ENCODE measurements around the gene TM4SF4.

- no peak for TF ChIP-seq CTCF (IDR thresholded peaks at IDR 0.05; ENCODE audit: insufficient read depth, low read depth, low read length)
- TF ChIP-seq EZH2 (IDR thresholded peaks at IDR 0.05; ENCODE audit: insufficient read depth, low read length), result no peak
Observed at GRCh38 chr3:149428087-149428486, 46.4 kb upstream of the TM4SF4 start.

All from astrocyte (in vitro differentiated cells and primary cell).